Activated naive CD4-positive, alpha-beta T cell treated with anti-CD3 and anti-CD28 coated beads, Interleukin-2, amount 50 U/mL, for 24 hours (primary cell): Measurements from ENCODE around the gene SERPINA9.
"Not testable (repeated sequence)": the region's sequence is repeated elsewhere in the genome, so short reads cannot be mapped to it uniquely, and the experiment has no call there.

Source experiments
- H3K27ac Mint-ChIP-seq: one replicate; pipeline ENCODE4 v1.8.0; 2021; ENCODE audit warnings: mild to moderate bottlenecking, mixed read lengths
- H3K27me3 Mint-ChIP-seq: one replicate; pipeline ENCODE4 v1.8.0; 2021; ENCODE audit warnings: mixed read lengths
- H3K36me3 Mint-ChIP-seq: one replicate; pipeline ENCODE4 v1.8.0; 2021; ENCODE audit warnings: mixed read lengths
- H3K4me1 Mint-ChIP-seq: one replicate; pipeline ENCODE4 v1.8.0; 2021; ENCODE audit warnings: mixed read lengths
- H3K4me3 Mint-ChIP-seq: one replicate; pipeline ENCODE4 v1.8.0; 2021; ENCODE audit warnings: mild to moderate bottlenecking, mixed read lengths
- H3K9me3 Mint-ChIP-seq: one replicate; pipeline ENCODE4 v1.8.0; 2021; ENCODE audit warnings: mixed read lengths

SERPINA9 gene

GRCh38 chr14:94500264-94500663 is 24.3 kb upstream of the SERPINA9 start:
- Mint-ChIP-seq H3K4me3 (no peak overlapping the region), H3K36me3 (no peaks in the 10 kb centered on the region), H3K27ac (no peak overlapping the region), H3K4me1 (no peaks in the 10 kb centered on the region), H3K27me3 (peaks cover 6% of the 10 kb centered on the region), H3K9me3 (no peaks in the 10 kb centered on the region)

DNA sequence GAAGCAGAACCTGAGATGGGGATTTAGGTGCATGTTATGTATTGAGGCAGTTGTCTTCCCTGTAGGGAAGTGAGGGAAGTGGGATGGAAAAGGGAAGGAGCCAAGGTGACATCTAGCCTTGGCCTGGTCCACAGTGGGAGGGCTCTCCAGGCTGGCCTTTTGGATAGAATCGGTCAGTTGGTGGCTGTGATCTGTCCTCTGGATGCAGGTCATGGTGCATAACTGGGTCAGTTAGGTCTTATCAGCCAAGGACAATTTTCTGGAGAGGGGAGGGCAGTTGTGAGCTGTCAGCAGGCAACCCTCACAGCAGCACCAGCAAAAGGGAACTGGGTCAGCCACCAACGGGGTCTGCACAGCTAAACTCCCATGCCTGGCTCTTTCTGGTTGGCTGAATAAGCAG is 23.7 kb upstream of the SERPINA9 start:
- Mint-ChIP-seq H3K27ac (no peak overlapping the region), H3K4me1 (no peaks in the 10 kb centered on the region), H3K4me3 (no peak overlapping the region), H3K27me3 (peaks cover 5% of the 10 kb centered on the region), H3K36me3 (no peaks in the 10 kb centered on the region), H3K9me3 (no peaks in the 10 kb centered on the region)

DNA sequence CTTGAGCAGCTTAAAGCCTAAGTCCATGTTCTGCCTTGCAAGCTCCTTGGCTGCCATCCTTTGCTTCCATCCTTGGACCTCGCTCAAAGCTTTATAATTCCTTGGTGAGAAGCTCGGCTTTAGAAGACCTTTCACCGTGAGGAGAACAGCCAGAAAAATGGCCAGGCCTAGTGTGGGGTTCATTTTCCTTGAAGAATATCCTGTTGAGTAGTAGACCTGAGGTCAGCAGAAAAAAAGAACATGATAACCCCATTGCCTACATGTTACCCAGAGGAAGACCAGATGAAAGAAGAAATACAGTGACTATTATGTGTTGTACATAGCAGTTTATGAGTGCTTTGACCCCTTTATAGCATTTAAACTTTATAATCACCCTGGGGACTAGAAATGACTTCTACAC is 22.2 kb upstream of the SERPINA9 start:
- no peaks in the 10 kb centered on the region for H3K4me1 Mint-ChIP-seq
- H3K27ac Mint-ChIP-seq: no peak overlapping the region
- no peaks in the 10 kb centered on the region for H3K9me3 Mint-ChIP-seq
- H3K27me3 Mint-ChIP-seq: peaks cover 5% of the 10 kb centered on the region
- H3K36me3 Mint-ChIP-seq: no peaks in the 10 kb centered on the region
- no peak overlapping the region for H3K4me3 Mint-ChIP-seq

GRCh38 chr14:94494085-94494484 is 18.1 kb upstream of the SERPINA9 start:
- Mint-ChIP-seq H3K4me1 (no peaks in the 10 kb centered on the region), H3K9me3 (no peaks in the 10 kb centered on the region), H3K27ac (no peak overlapping the region), H3K36me3 (no peaks in the 10 kb centered on the region), H3K27me3 (peaks cover 2% of the 10 kb centered on the region), H3K4me3 (no peak overlapping the region)

DNA sequence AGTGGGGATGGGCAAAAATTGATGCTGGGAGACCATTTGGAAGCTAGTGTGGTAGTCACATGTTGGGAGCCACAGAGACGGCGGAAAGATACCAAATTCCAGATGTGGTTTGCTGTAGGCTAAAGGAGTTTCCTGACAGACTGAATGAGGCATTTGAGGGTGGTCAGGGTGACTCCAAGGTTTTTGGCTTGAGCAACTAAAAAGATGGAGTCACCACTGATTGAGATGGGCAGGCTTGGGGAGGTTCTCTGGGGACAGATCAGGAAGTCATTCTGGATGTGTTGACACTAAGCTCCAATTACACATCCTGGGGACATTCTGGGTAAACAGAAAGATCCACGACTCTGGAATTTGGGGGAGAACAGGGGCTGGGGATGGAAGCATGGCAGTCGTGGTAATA is 15.5 kb upstream of the SERPINA9 start:
- no peaks in the 10 kb centered on the region for H3K4me1 Mint-ChIP-seq
- no peak overlapping the region for H3K4me3 Mint-ChIP-seq
- H3K9me3 Mint-ChIP-seq: no peaks in the 10 kb centered on the region
- no peak overlapping the region for H3K27ac Mint-ChIP-seq
- H3K27me3 Mint-ChIP-seq: peaks cover 7% of the 10 kb centered on the region
- H3K36me3 Mint-ChIP-seq: no peaks in the 10 kb centered on the region

GRCh38 chr14:94489336-94489735 is 13.3 kb upstream of the SERPINA9 start:
- H3K4me3 Mint-ChIP-seq: no peak overlapping the region
- no peaks in the 10 kb centered on the region for H3K36me3 Mint-ChIP-seq
- H3K27me3 Mint-ChIP-seq: peaks cover 13% of the 10 kb centered on the region
- H3K27ac Mint-ChIP-seq: no peak overlapping the region
- no peaks in the 10 kb centered on the region for H3K9me3 Mint-ChIP-seq
- H3K4me1 Mint-ChIP-seq: no peaks in the 10 kb centered on the region

GRCh38 chr14:94486883-94487282 is 10.9 kb upstream of the SERPINA9 start:
- Mint-ChIP-seq H3K9me3 (no peaks in the 10 kb centered on the region), H3K4me1 (no peaks in the 10 kb centered on the region), H3K27me3 (peaks cover 13% of the 10 kb centered on the region), H3K36me3 (no peaks in the 10 kb centered on the region), H3K27ac (no peak overlapping the region), H3K4me3 (no peak overlapping the region)

- H3K4me1 Mint-ChIP-seq: no peaks in the 10 kb centered on the region
- no peaks in the 10 kb centered on the region for H3K9me3 Mint-ChIP-seq
- no peak overlapping the region for H3K4me3 Mint-ChIP-seq
- H3K27me3 Mint-ChIP-seq: peaks cover 13% of the 10 kb centered on the region
- no peaks in the 10 kb centered on the region for H3K36me3 Mint-ChIP-seq
- no peak overlapping the region for H3K27ac Mint-ChIP-seq
Observed at GRCh38 chr14:94485944-94486841, 10.2 kb upstream of the SERPINA9 start.

DNA sequence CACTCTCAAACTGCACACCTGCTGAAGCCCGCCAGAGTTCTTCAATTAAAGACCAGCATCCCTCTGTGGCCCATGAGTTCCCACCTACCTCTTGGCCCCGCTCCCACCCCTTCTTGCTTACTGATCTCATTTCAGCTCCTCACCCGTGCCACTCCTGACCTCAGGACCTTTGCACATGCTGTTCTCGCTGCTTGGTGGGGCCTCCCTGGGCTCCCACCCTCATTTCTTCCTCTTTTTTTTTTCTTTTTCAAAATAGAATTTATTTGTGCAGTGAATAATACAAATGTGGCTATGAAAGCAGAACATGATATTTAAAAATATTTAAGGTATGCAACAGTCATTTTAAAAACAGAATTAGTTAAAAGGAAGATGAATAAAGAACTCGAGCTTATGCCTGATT is 8.5 kb upstream of the SERPINA9 start:
- H3K4me1 Mint-ChIP-seq: no peaks in the 10 kb centered on the region
- no peaks in the 10 kb centered on the region for H3K9me3 Mint-ChIP-seq
- H3K27ac Mint-ChIP-seq: no peak overlapping the region
- H3K4me3 Mint-ChIP-seq: no peak overlapping the region
- peaks cover 13% of the 10 kb centered on the region for H3K27me3 Mint-ChIP-seq
- no peaks in the 10 kb centered on the region for H3K36me3 Mint-ChIP-seq

DNA sequence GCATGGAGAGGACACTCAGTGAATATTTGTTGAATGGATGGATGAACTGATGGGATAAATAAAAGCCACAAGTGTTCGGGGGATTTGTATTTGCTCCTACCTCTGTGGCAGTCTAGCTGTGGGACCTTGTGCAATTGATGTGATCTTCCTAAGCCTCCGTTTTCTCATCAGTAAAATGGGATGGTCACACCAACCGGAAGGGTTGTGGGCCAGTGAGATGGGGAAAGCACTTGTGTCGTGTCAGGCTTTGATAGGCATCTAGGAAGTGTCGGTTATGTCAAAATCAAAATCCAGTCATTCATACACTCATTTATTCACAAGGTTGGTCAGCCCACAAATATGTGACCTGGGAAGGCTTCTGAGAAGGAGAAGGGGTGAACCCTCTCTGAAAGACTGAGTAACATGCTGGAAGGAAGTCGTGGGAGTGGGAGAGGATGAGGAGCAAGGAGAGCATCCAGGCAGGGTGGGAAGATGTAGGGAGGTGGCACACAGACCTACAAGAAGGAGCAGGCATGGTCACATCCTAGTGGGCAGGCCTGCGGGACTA is 7.8 kb upstream of the SERPINA9 start:
- H3K36me3 Mint-ChIP-seq: no peaks in the 10 kb centered on the region
- no peaks in the 10 kb centered on the region for H3K4me1 Mint-ChIP-seq
- peaks cover 13% of the 10 kb centered on the region for H3K27me3 Mint-ChIP-seq
- H3K4me3 Mint-ChIP-seq: no peak overlapping the region
- H3K27ac Mint-ChIP-seq: no peak overlapping the region
- no peaks in the 10 kb centered on the region for H3K9me3 Mint-ChIP-seq

- no peak overlapping the region for H3K27ac Mint-ChIP-seq
- peaks cover 11% of the 10 kb centered on the region for H3K27me3 Mint-ChIP-seq
- H3K9me3 Mint-ChIP-seq: no peaks in the 10 kb centered on the region
- no peak overlapping the region for H3K4me3 Mint-ChIP-seq
- H3K4me1 Mint-ChIP-seq: no peaks in the 10 kb centered on the region
- no peaks in the 10 kb centered on the region for H3K36me3 Mint-ChIP-seq
Observed at GRCh38 chr14:94483071-94483451, 7.1 kb upstream of the SERPINA9 start.

DNA sequence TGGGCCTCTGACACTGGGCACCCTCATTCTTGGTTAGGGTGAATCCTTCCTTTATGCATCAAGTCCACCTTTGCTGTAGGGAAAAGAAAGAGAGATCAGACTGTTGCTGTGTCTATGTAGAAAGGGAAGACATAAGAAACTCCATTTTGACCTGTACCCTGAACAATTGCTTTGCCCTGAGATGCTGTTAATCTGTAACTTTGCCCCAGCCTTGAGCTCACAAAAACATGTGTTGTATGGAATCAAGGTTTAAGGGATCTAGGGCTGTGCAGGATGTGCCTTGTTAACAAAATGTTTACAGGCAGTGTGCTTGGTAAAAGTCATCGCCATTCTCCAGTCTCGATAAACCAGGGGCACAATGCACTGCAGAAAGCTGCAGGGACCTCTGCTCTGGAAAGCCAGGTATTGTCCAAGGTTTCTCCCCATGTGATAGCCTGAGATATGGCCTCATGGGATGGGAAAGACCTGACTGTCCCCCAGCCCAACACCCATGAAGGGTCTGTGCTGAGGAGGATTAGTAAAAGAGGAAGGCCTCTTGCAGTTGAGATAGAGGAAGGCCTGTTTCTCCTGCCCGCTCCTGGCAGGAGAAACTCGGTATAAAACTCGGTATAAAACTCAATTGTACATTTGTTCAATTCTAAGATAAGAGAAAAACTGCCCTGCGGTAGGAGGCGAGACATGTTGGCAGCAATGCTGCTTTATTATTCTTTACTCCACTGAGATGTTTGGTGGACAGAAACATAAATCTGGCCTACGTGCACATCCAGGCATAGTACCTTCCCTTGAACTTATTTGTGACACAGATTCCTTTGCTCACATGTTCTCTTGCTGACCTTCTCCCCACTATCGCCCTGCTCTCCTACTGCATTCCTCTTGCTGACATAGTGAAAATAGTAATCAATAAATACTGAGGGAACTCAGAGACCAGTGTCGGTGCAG is 6.4 kb upstream of the SERPINA9 start:
- H3K27me3 Mint-ChIP-seq, H3K9me3 Mint-ChIP-seq, H3K27ac Mint-ChIP-seq, H3K4me1 Mint-ChIP-seq, H3K36me3 Mint-ChIP-seq, H3K4me3 Mint-ChIP-seq: not testable (repeated sequence)

DNA sequence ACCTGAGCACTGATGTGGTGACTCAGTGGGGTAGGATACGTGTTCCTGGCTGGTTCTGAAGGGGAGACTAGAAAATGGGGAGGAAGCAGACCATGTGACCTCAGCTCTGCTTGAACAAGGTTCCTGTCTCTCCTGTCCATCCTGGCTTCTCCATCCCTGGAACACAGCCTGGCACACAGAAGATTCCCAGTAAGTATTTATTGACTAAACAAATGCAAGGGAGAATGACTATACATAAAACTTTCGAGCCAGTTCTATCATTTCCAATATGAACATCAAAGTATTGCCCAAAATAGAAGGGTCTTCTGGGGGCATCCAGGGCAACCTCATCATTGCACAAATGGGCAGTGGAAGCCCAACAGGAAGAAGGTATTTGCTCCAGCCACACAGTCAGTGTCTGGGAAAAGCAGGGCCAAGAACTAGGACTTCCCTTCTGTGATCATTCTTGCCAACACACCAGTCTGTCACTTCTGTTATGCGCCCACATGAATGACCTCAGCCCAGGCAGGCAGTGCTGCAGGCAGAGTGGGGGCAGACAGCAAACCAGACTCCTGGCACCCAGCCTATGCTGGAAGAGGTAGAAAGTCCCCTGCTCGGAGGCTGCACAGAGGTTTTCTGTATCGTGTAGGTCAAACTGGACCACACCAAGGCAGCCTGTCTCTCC is 5.6 kb upstream of the SERPINA9 start:
- peaks cover 7% of the 10 kb centered on the region for H3K27me3 Mint-ChIP-seq
- no peak overlapping the region for H3K27ac Mint-ChIP-seq
- no peak overlapping the region for H3K4me3 Mint-ChIP-seq
- H3K4me1 Mint-ChIP-seq: no peaks in the 10 kb centered on the region
- no peaks in the 10 kb centered on the region for H3K9me3 Mint-ChIP-seq
- H3K36me3 Mint-ChIP-seq: no peaks in the 10 kb centered on the region

DNA sequence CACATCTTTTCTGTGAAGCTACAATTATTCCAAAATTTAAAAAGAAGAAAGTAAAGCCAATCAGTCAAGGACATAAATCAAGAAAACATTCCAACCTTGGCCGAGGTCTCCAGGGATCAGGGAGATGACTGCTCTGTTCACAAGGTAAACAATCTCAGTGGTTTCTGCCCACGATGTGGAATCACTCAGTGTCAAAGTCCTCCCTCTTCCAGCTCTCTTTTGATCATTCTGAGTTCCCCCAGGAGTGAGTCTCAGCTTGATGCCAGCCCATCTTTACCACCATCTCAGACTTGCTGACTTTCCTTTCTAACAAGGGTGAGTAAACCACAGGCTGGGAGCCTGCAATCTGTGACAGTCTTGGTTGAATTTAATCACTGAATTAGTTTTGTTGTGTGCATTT is 4.8 kb upstream of the SERPINA9 start:
- Mint-ChIP-seq H3K9me3 (no peaks in the 10 kb centered on the region), H3K27ac (no peak overlapping the region), H3K4me3 (no peak overlapping the region), H3K36me3 (no peaks in the 10 kb centered on the region), H3K4me1 (no peaks in the 10 kb centered on the region), H3K27me3 (peaks cover 3% of the 10 kb centered on the region)

GRCh38 chr14:94478420-94478819 is 2.4 kb upstream of the SERPINA9 start:
- Mint-ChIP-seq H3K27ac (no peak overlapping the region), H3K9me3 (no peaks in the 10 kb centered on the region), H3K4me3 (no peak overlapping the region), H3K27me3 (no peaks in the 10 kb centered on the region), H3K36me3 (no peaks in the 10 kb centered on the region), H3K4me1 (no peaks in the 10 kb centered on the region)
